Measurements from ENCODE around the gene NAIF1. TPM values are rescaled to one million over a fixed set of nuclear protein-coding genes. Genes with fewer than 3 reads are reported as not detected.
A peak's percentile ranks its signal among the peaks of the same experiment; 100 is the strongest.
"Not testable (repeated sequence)": the region's sequence is repeated elsewhere in the genome, so short reads cannot be mapped to it uniquely, and the experiment has no call there.

The NAIF1 gene
- total and polyA plus RNA-seq, 7 donors: 5.5 to 11.0 (median 8.4) TPM

GRCh38 chr9:128072144-128073021 lies 5.3 kb upstream of the NAIF1 start:
- H3K9me3 ChIP-seq: no peaks in the 10 kb centered on the region
- peak overlapping the region in 1 of 4 donors; percentile 19 for H3K4me3 ChIP-seq
- TF ChIP-seq POLR2A (IDR thresholded peaks at IDR 0.05) (no peak), POLR2AphosphoS5 (IDR thresholded peaks at IDR 0.05) (peak in 3 of 4 donors; percentile 23 to 61 (median 48)), CTCF (IDR thresholded peaks at IDR 0.05) (no peak), EP300 (IDR thresholded peaks at IDR 0.05) (peak in 2 of 4 donors; percentile 2 to 41)
- no peaks in the 10 kb centered on the region for H3K27me3 ChIP-seq
- H3K4me1 ChIP-seq: peaks cover 0 to 61% (median 59%) of the 10 kb centered on the region in 4 donors
- 2% methylated on average over 5 of the region's 5 CpGs for WGBS, 2 donors
- DNase-seq: peak; percentile 95
- H3K27ac ChIP-seq: peak overlapping the region; percentile 83 to 100 (median 98)
- H3K36me3 ChIP-seq: peaks cover 0 to 4% (median 0%) of the 10 kb centered on the region in 4 donors
- intact Hi-C loops (cut with DNase I): no loop called here

- Histone ChIP-seq H3K27ac (peak overlapping the region; percentile 83 to 100 (median 98)), H3K4me1 (peaks cover 0 to 67% (median 64%) of the 10 kb centered on the region in 4 donors)
- intact Hi-C loops (cut with DNase I); H3K27me3 ChIP-seq; H3K9me3 ChIP-seq; DNase-seq; H3K4me3 ChIP-seq; H3K36me3 ChIP-seq: not testable (repeated sequence)
- WGBS, 2 donors: 87% methylated on average over 12 of the region's 12 CpGs
These were observed 4.4 kb upstream of the NAIF1 start for GRCh38 chr9:128071475-128071874.

GRCh38 chr9:128070874-128071273 lies 3.8 kb upstream of the NAIF1 start:
- Histone ChIP-seq H3K27ac (peak overlapping the region; percentile 83 to 100 (median 98)), H3K4me3 (no peak overlapping the region), H3K36me3 (no peaks in the 10 kb centered on the region), H3K4me1 (peaks cover 0 to 73% (median 69%) of the 10 kb centered on the region in 4 donors), H3K9me3 (no peaks in the 10 kb centered on the region), H3K27me3 (no peaks in the 10 kb centered on the region)
- DNase-seq: no peak
- WGBS, 2 donors: 71 to 83% methylated on average over 7 of the region's 7 CpGs
- TF ChIP-seq POLR2A (IDR thresholded peaks at IDR 0.05) (no peak), CTCF (IDR thresholded peaks at IDR 0.05) (no peak), POLR2AphosphoS5 (IDR thresholded peaks at IDR 0.05) (peak in 2 of 4 donors; percentile 30 to 47), EP300 (IDR thresholded peaks at IDR 0.05) (no peak)
- intact Hi-C loops (cut with DNase I): no loop called here

DNA sequence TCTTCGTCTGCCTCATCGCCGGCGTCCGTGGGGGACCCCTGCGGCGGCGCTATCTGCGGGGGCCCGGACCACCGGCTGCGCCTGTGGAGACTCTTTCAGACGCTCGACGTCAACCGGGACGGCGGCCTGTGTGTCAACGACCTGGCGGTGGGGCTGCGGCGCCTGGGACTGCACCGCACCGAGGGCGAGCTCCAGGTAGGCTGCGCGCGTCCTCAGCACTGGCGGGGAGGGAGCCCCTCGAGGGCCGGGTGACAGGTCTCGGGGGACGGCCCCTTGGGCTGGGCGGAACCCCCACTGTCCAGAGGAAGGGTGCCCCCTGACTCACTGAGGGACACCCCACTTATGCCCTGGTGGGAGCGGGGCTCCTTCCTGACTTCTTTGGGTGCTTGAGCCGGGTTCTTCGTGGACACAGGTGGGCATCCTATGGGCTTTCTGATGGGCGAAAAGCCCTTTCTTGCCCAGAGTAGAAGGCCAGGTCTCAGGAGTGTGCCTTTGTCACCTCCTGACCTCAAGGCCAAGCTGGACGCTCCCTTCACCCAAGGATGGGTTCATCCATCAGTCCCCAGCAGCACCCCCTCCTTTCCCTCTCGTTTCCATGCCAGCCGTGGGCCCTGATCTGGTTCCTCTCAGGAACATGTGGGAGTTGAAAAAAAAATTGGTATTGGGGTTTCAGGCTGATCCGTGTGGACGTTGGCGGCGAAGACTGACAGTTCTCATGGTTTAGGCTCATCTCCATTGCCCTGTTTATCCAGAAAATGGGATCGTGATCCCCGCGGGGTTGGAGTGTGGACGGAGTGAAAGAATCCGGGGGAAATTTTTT lies 1.5 kb upstream of the NAIF1 start:
- Histone ChIP-seq H3K4me1 (peaks cover 0 to 71% (median 61%) of the 10 kb centered on the region in 4 donors), H3K4me3 (peak overlapping the region; percentile 75 to 93 (median 90)), H3K36me3 (peaks cover 0 to 2% (median 0%) of the 10 kb centered on the region in 4 donors), H3K9me3 (no peaks in the 10 kb centered on the region), H3K27ac (peak overlapping the region; percentile 96 to 100 (median 98)), H3K27me3 (no peaks in the 10 kb centered on the region)
- peak; percentile 83 for DNase-seq
- intact Hi-C loops (cut with DNase I): no loop called here
- 1 to 2% methylated on average over 50 of the region's 50 CpGs for WGBS, 2 donors
- TF ChIP-seq CTCF (IDR thresholded peaks at IDR 0.05): no peak
- no peak for TF ChIP-seq EP300 (IDR thresholded peaks at IDR 0.05)
- TF ChIP-seq POLR2AphosphoS5 (IDR thresholded peaks at IDR 0.05): no peak
- TF ChIP-seq POLR2A (IDR thresholded peaks at IDR 0.05): no peak

All from sigmoid colon (tissue), 7 donors.